ENCODE results near the gene RPLP2. TPM values are rescaled to one million over a fixed set of nuclear protein-coding genes. Genes with fewer than 3 reads are reported as not detected.

RPLP2 gene
- total and polyA plus RNA-seq, 4 donors, result 441 to 2,648 (median 1,513) TPM

- DNase-seq, result no peak
- Histone ChIP-seq H3K9ac (ENCODE audit: insufficient read depth in 1 of 2, low read length in 2 of 2) (no peak overlapping the region), H3K4me3 (no peak overlapping the region), H3K9me3 (ENCODE audit: control insufficient read depth in 4 of 4, insufficient read depth in 3 of 4, low read length in 3 of 4) (no peaks in the 10 kb centered on the region), H3K27me3 (ENCODE audit: control insufficient read depth in 3 of 3, insufficient read depth in 3 of 3, low read length in 2 of 3) (no peaks in the 10 kb centered on the region), H3K4me1 (ENCODE audit: control insufficient read depth in 5 of 5, insufficient read depth in 5 of 5, low read length in 5 of 5) (peaks cover 0 to 27% (median 16%) of the 10 kb centered on the region in 5 donors), H3K36me3 (ENCODE audit: control insufficient read depth in 4 of 4, insufficient read depth in 4 of 4, low read length in 4 of 4) (peaks cover 0 to 35% (median 0%) of the 10 kb centered on the region in 4 donors), H3K27ac (ENCODE audit: low read depth in 1 of 2, low read length in 1 of 2) (no peak overlapping the region)
- no peak for ATAC-seq (ENCODE audit: insufficient read depth, low FRiP score)
- 90% methylated on average over 15 to 20 of the region's 20 CpGs for WGBS, 2 donors
- TF ChIP-seq CTCF (IDR thresholded peaks at IDR 0.05; ENCODE audit: control extremely low read depth, extremely low read depth), result no peak
These were observed 45.0 kb downstream of the RPLP2 start for GRCh38 chr11:854601-855329.

GRCh38 chr11:855330-855674, 45.5 kb downstream of the RPLP2 start:
- Histone ChIP-seq H3K9me3 (ENCODE audit: control insufficient read depth in 4 of 4, insufficient read depth in 3 of 4, low read length in 3 of 4) (no peaks in the 10 kb centered on the region), H3K4me3 (no peak overlapping the region), H3K27me3 (ENCODE audit: control insufficient read depth in 3 of 3, insufficient read depth in 3 of 3, low read length in 2 of 3) (no peaks in the 10 kb centered on the region), H3K36me3 (ENCODE audit: control insufficient read depth in 4 of 4, insufficient read depth in 4 of 4, low read length in 4 of 4) (peaks cover 0 to 35% (median 0%) of the 10 kb centered on the region in 4 donors), H3K4me1 (ENCODE audit: control insufficient read depth in 5 of 5, insufficient read depth in 5 of 5, low read length in 5 of 5) (peaks cover 0 to 29% (median 12%) of the 10 kb centered on the region in 5 donors), H3K9ac (ENCODE audit: insufficient read depth in 1 of 2, low read length in 2 of 2) (no peak overlapping the region), H3K27ac (ENCODE audit: low read depth in 1 of 2, low read length in 1 of 2) (no peak overlapping the region)
- TF ChIP-seq CTCF (IDR thresholded peaks at IDR 0.05; ENCODE audit: control extremely low read depth, extremely low read depth), result no peak
- ATAC-seq (ENCODE audit: insufficient read depth, low FRiP score) (no peak), DNase-seq (no peak)
- WGBS, 2 donors, result 90 to 94% methylated on average over 4 to 7 of the region's 7 CpGs

- H3K4me3 ChIP-seq, result no peak overlapping the region
- H3K27me3 ChIP-seq (ENCODE audit: control insufficient read depth in 3 of 3, insufficient read depth in 3 of 3, low read length in 2 of 3), result no peaks in the 10 kb centered on the region
- H3K36me3 ChIP-seq (ENCODE audit: control insufficient read depth in 4 of 4, insufficient read depth in 4 of 4, low read length in 4 of 4), result peaks cover 0 to 31% (median 0%) of the 10 kb centered on the region in 4 donors
- TF ChIP-seq CTCF (IDR thresholded peaks at IDR 0.05; ENCODE audit: control extremely low read depth, extremely low read depth), result no peak
- H3K9me3 ChIP-seq (ENCODE audit: control insufficient read depth in 4 of 4, insufficient read depth in 3 of 4, low read length in 3 of 4), result no peaks in the 10 kb centered on the region
- ATAC-seq (ENCODE audit: insufficient read depth, low FRiP score) (no peak), DNase-seq (no peak)
- H3K4me1 ChIP-seq (ENCODE audit: control insufficient read depth in 5 of 5, insufficient read depth in 5 of 5, low read length in 5 of 5), result peaks cover 0 to 27% (median 12%) of the 10 kb centered on the region in 5 donors
- 91 to 93% methylated on average over 12 of the region's 12 CpGs for WGBS, 2 donors
- no peak overlapping the region for H3K27ac ChIP-seq (ENCODE audit: low read depth in 1 of 2, low read length in 1 of 2)
- no peak overlapping the region for H3K9ac ChIP-seq (ENCODE audit: insufficient read depth in 1 of 2, low read length in 2 of 2)
These were observed 46.0 kb downstream of the RPLP2 start for GRCh38 chr11:855796-856195.

All from lung (tissue), 12 donors.